Large intestine (tissue), 3 donors: ENCODE data around the gene WWC2. TPM values are rescaled to one million over a fixed set of nuclear protein-coding genes. Genes with fewer than 3 reads are reported as not detected.

Source experiments
- DNase-seq, 2 donors: peaks; one replicate each; pipeline versions ENCODE4 v3.0.0 to v3.0.0-alpha.2; 2013
- H3K27ac ChIP-seq: one replicate; pipeline ENCODE4 v1.5.1; 2013; ENCODE audit warnings: low read length
- H3K27me3 ChIP-seq: 2 replicates; pipeline ENCODE4 v1.6.1; 2013; ENCODE audit warnings: low read length; ENCODE audit not compliant: control insufficient read depth, insufficient read depth
- H3K36me3 ChIP-seq: 2 replicates; pipeline ENCODE4 v1.6.1; 2013; ENCODE audit warnings: low read length; ENCODE audit not compliant: control insufficient read depth, insufficient read depth
- H3K4me1 ChIP-seq: one replicate; pipeline ENCODE4 v1.6.1; 2013; ENCODE audit warnings: low read length; ENCODE audit not compliant: control insufficient read depth, insufficient read depth
- H3K4me3 ChIP-seq: one replicate; pipeline ENCODE4 v1.5.1; 2013; ENCODE audit warnings: low read length
- H3K9me3 ChIP-seq: one replicate; pipeline ENCODE4 v1.6.1; 2013; ENCODE audit warnings: mild to moderate bottlenecking, low read depth, low read length, moderate library complexity; ENCODE audit not compliant: control insufficient read depth
- WGBS: methylation state at CpG from one replicate; pipeline ENCODE4 v1.1.5; 2013; ENCODE audit warnings: low lambda C conversion rate; ENCODE audit not compliant: insufficient coverage; 5-methylcytosine and 5-hydroxymethylcytosine counted together
- polyA plus RNA-seq: library from polyadenylated mRNA; unstranded; fragments of 120-200 nt; gene quantifications from one replicate; pipeline ENCODE4 v1.2.1, GENCODE V29; 2013

Gene WWC2
- polyA plus RNA-seq, 1 donor: 19.7 TPM

- DNase-seq: no peak
- H3K27me3 ChIP-seq: no peaks in the 10 kb centered on the region
- 100% methylated on average over 1 of the region's 5 CpGs for WGBS
- no peak overlapping the region for H3K27ac ChIP-seq
- no peaks in the 10 kb centered on the region for H3K9me3 ChIP-seq
- no peaks in the 10 kb centered on the region for H3K4me1 ChIP-seq
- no peak overlapping the region for H3K4me3 ChIP-seq
- peaks cover 10% of the 10 kb centered on the region for H3K36me3 ChIP-seq
These were observed 201.6 kb downstream of the WWC2 start for GRCh38 chr4:183300655-183301054.

GRCh38 chr4:183303301-183303700 lies 204.2 kb downstream of the WWC2 start:
- H3K4me3 ChIP-seq: no peak overlapping the region
- no peaks in the 10 kb centered on the region for H3K27me3 ChIP-seq
- no peak overlapping the region for H3K27ac ChIP-seq
- DNase-seq: no peak
- WGBS: 100% methylated on average over 2 of the region's 4 CpGs
- H3K9me3 ChIP-seq: no peaks in the 10 kb centered on the region
- peaks cover 5% of the 10 kb centered on the region for H3K36me3 ChIP-seq
- no peaks in the 10 kb centered on the region for H3K4me1 ChIP-seq

- no peaks in the 10 kb centered on the region for H3K4me1 ChIP-seq
- no peak overlapping the region for H3K4me3 ChIP-seq
- H3K27ac ChIP-seq: no peak overlapping the region
- H3K36me3 ChIP-seq: peaks cover 5% of the 10 kb centered on the region
- no peaks in the 10 kb centered on the region for H3K27me3 ChIP-seq
- DNase-seq: no peak
- WGBS: 20% methylated on average over 1 of the region's 4 CpGs
- H3K9me3 ChIP-seq: no peaks in the 10 kb centered on the region
These were observed 205.0 kb downstream of the WWC2 start for GRCh38 chr4:183304067-183304466.

DNA sequence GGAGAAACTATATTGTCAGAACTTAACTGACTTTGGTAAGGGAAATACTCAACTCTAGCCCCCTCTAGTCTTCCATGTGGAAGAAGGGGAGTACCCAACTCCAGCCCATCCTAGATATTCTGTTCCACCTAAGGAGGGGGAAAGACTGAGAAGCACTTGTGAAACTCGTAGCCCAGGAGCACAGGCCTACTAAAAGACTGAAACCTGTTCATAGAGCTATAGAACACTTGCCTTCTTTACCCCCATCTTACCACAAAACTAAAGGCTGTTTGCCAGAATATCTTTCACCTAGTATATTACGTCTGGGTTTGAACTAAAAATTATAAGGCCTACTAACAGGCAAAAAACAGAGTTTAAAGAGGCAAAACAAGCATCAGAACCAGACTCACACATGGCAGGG lies 205.5 kb downstream of the WWC2 start:
- Histone ChIP-seq H3K27me3 (no peaks in the 10 kb centered on the region), H3K4me1 (no peaks in the 10 kb centered on the region), H3K36me3 (peaks cover 5% of the 10 kb centered on the region), H3K4me3 (no peak overlapping the region), H3K27ac (no peak overlapping the region), H3K9me3 (no peaks in the 10 kb centered on the region)
- no CpG with 5 or more reads among the region's 2 CpGs for WGBS
- no peak for DNase-seq

DNA sequence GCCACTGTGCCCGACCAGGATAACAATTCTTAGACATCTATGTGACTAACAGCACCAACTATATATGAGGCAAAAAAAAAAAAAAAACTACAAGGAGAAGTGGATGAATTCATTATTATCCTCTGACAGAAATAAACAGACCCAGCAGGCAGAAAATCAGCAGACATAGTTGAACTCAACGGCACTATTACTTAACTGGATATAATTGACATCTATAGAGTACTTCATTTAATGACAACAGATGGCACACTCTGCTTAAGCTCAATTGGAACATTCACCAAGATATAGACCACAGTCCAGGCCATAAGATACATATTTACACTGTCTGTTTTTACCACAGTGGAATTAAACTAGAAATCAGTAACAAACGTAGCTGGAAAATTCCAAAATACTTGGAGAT lies 207.8 kb downstream of the WWC2 start:
- no peaks in the 10 kb centered on the region for H3K27me3 ChIP-seq
- H3K36me3 ChIP-seq: peaks cover 5% of the 10 kb centered on the region
- no peak for DNase-seq
- no peaks in the 10 kb centered on the region for H3K4me1 ChIP-seq
- 80% methylated on average over 1 of the region's 3 CpGs for WGBS
- no peaks in the 10 kb centered on the region for H3K9me3 ChIP-seq
- no peak overlapping the region for H3K4me3 ChIP-seq
- H3K27ac ChIP-seq: no peak overlapping the region

GRCh38 chr4:183312841-183313240 lies 213.8 kb downstream of the WWC2 start:
- Histone ChIP-seq H3K4me1 (no peaks in the 10 kb centered on the region), H3K9me3 (no peaks in the 10 kb centered on the region), H3K27ac (no peak overlapping the region), H3K36me3 (peaks cover 26% of the 10 kb centered on the region), H3K27me3 (no peaks in the 10 kb centered on the region), H3K4me3 (no peak overlapping the region)
- no CpG with 5 or more reads among the region's 5 CpGs for WGBS
- DNase-seq: no peak

GRCh38 chr4:183314336-183314735 lies 215.3 kb downstream of the WWC2 start:
- H3K27ac ChIP-seq: no peak overlapping the region
- peaks cover 29% of the 10 kb centered on the region for H3K36me3 ChIP-seq
- DNase-seq: no peak
- H3K4me3 ChIP-seq: no peak overlapping the region
- no CpG with 5 or more reads among the region's 15 CpGs for WGBS
- no peaks in the 10 kb centered on the region for H3K27me3 ChIP-seq
- no peaks in the 10 kb centered on the region for H3K4me1 ChIP-seq
- no peaks in the 10 kb centered on the region for H3K9me3 ChIP-seq

DNA sequence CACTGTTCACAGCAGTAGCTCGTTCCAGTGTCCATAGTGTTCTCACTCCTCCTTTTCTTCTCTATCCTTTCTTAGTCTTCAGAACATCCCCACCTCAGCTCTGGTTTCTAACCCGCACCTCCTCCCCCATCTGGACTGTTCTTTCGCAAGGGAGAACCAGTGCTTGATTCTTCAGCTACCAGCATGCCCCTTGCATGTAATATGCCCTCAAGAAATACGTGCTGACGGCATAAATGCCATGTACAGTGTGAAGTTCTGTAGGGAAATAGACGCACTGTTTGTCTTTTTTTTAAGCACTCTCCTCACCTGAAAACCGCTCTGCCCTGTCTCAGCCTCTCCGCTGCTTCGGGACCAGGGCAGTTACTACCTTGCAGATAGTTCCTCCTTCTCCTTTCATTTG lies 215.7 kb downstream of the WWC2 start:
- no peak overlapping the region for H3K27ac ChIP-seq
- H3K4me1 ChIP-seq: no peaks in the 10 kb centered on the region
- no peak overlapping the region for H3K4me3 ChIP-seq
- no peak for DNase-seq
- WGBS: 93% methylated on average over 2 of the region's 9 CpGs
- peaks cover 29% of the 10 kb centered on the region for H3K36me3 ChIP-seq
- no peaks in the 10 kb centered on the region for H3K27me3 ChIP-seq
- H3K9me3 ChIP-seq: no peaks in the 10 kb centered on the region

- Histone ChIP-seq H3K27ac (no peak overlapping the region), H3K27me3 (no peaks in the 10 kb centered on the region), H3K4me1 (peaks cover 6% of the 10 kb centered on the region), H3K9me3 (no peaks in the 10 kb centered on the region), H3K36me3 (peaks cover 16% of the 10 kb centered on the region), H3K4me3 (no peak overlapping the region)
- DNase-seq: no peak
- no CpG with 5 or more reads among the region's 10 CpGs for WGBS
These were observed 219.6 kb downstream of the WWC2 start for GRCh38 chr4:183318656-183319055.

GRCh38 chr4:183320211-183321059 lies 221.4 kb downstream of the WWC2 start, which contains the start of gene CLDN22:
TSS of gene CLDN22 (minus strand) at chr4:183320276. CDS start at chr4:183320218, 58 bp downstream.
- DNase-seq: peak; percentile 31 to 47
- peak within 1 kb of the TSS; percentile 39 for H3K27ac ChIP-seq
- 50% methylated on average over 1 of the region's 6 CpGs for WGBS

DNA sequence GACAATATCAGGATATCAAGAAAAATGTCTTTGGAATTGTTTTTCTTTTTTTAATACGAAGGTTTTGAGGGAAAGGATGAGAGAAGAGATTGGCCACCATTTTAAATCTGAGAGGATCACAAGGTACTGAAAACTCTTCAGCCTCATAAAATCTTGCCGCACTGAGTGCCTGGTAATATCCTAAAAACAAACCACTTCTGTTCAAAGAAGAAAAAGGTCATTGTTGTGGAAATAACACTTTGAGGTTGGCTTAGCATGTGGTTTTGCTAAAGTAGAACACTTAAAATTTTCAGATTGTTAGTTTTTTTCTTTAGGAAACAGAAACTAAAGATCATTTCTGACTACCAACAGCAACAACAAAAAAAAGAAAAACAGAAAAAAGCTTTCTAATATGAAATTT lies 222.0 kb downstream of the WWC2 start:
- Histone ChIP-seq H3K36me3 (peaks cover 5% of the 10 kb centered on the region), H3K27ac (no peak overlapping the region), H3K4me1 (peaks cover 6% of the 10 kb centered on the region), H3K9me3 (no peaks in the 10 kb centered on the region), H3K4me3 (no peak overlapping the region), H3K27me3 (no peaks in the 10 kb centered on the region)
- no CpG with 5 or more reads among the region's 2 CpGs for whole genome bisulfite sequencing
- no peak for DNase-seq

More at GRCh38 chr4:183320211-183321059, 221.4 kb downstream of the WWC2 start, which contains the start of gene CLDN22:
- Histone ChIP-seq H3K36me3 (peaks cover 6% of the 10 kb centered on the region), H3K4me1 (peaks cover 6% of the 10 kb centered on the region), H3K9me3 (no peaks in the 10 kb centered on the region), H3K27me3 (no peaks in the 10 kb centered on the region), H3K4me3 (no peak within 1 kb of the TSS)
